ENCODE results near the gene SP1.

DNA sequence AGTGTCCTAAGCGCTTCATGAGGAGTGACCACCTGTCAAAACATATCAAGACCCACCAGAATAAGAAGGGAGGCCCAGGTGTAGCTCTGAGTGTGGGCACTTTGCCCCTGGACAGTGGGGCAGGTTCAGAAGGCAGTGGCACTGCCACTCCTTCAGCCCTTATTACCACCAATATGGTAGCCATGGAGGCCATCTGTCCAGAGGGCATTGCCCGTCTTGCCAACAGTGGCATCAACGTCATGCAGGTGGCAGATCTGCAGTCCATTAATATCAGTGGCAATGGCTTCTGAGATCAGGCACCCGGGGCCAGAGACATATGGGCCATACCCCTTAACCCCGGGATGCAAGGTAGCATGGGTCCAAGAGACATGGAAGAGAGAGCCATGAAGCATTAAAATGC lies 31.0 kb downstream of the SP1 start:
- TF ChIP-seq, protein P1, sequence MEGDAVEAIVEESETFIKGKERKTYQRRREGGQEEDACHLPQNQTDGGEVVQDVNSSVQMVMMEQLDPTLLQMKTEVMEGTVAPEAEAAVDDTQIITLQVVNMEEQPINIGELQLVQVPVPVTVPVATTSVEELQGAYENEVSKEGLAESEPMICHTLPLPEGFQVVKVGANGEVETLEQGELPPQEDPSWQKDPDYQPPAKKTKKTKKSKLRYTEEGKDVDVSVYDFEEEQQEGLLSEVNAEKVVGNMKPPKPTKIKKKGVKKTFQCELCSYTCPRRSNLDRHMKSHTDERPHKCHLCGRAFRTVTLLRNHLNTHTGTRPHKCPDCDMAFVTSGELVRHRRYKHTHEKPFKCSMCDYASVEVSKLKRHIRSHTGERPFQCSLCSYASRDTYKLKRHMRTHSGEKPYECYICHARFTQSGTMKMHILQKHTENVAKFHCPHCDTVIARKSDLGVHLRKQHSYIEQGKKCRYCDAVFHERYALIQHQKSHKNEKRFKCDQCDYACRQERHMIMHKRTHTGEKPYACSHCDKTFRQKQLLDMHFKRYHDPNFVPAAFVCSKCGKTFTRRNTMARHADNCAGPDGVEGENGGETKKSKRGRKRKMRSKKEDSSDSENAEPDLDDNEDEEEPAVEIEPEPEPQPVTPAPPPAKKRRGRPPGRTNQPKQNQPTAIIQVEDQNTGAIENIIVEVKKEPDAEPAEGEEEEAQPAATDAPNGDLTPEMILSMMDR (IDR thresholded peaks at IDR 0.05) = no peak
- no peak for TF ChIP-seq POLR2A (IDR thresholded peaks at IDR 0.05)

Data from heart left ventricle (tissue), 13 donors.